ENCODE results near the gene SELENOM.

SELENOM gene

GRCh38 chr22:31096657-31097279, 10.6 kb downstream of the SELENOM start:
- no peak overlapping the region for H3K4me3 ChIP-seq (ENCODE audit: low read length)
- no peak for DNase-seq (ENCODE audit: low read depth, low spot score)

GRCh38 chr22:31095637-31096249, 11.6 kb downstream of the SELENOM start:
- no peak overlapping the region for H3K4me3 ChIP-seq (ENCODE audit: low read length)
- DNase-seq (ENCODE audit: low read depth, low spot score): no peak

- H3K4me3 ChIP-seq (ENCODE audit: low read length): no peak overlapping the region
- no peak for DNase-seq (ENCODE audit: low read depth, low spot score)
Observed at GRCh38 chr22:31094741-31095140, 12.6 kb downstream of the SELENOM start.

GRCh38 chr22:31094021-31094551, 13.3 kb downstream of the SELENOM start:
- H3K4me3 ChIP-seq (ENCODE audit: low read length): no peak overlapping the region
- DNase-seq (ENCODE audit: low read depth, low spot score): no peak

- DNase-seq (ENCODE audit: low read depth, low spot score): no peak
- no peak overlapping the region for H3K4me3 ChIP-seq (ENCODE audit: low read length)
Observed at GRCh38 chr22:31093086-31093850, 14.1 kb downstream of the SELENOM start.

- H3K4me3 ChIP-seq (ENCODE audit: low read length): no peak overlapping the region
- DNase-seq (ENCODE audit: low read depth, low spot score): no peak
Observed at GRCh38 chr22:31092161-31092560, 15.2 kb downstream of the SELENOM start.

- H3K4me3 ChIP-seq (ENCODE audit: low read length): no peak overlapping the region
- DNase-seq (ENCODE audit: low read depth, low spot score): no peak
Observed at GRCh38 chr22:31091106-31091975, 16.0 kb downstream of the SELENOM start.

GRCh38 chr22:31090217-31091085, 16.9 kb downstream of the SELENOM start:
- no peak overlapping the region for H3K4me3 ChIP-seq (ENCODE audit: low read length)

GRCh38 chr22:31089160-31090100, 17.9 kb downstream of the SELENOM start:
- peak; percentile 47 for DNase-seq (ENCODE audit: low read depth, low spot score)
- H3K4me3 ChIP-seq (ENCODE audit: low read length): no peak overlapping the region

More at GRCh38 chr22:31090217-31091085, 16.9 kb downstream of the SELENOM start:
- no peak for DNase-seq (ENCODE audit: low read depth, low spot score)

- no peak overlapping the region for H3K4me3 ChIP-seq (ENCODE audit: low read length)
- DNase-seq (ENCODE audit: low read depth, low spot score): no peak
Observed at GRCh38 chr22:31088233-31088986, 19.0 kb downstream of the SELENOM start.

GRCh38 chr22:31087744-31088215, 19.6 kb downstream of the SELENOM start:
- H3K4me3 ChIP-seq (ENCODE audit: low read length): no peak overlapping the region
- DNase-seq (ENCODE audit: low read depth, low spot score): no peak

- no peak overlapping the region for H3K4me3 ChIP-seq (ENCODE audit: low read length)
- no peak for DNase-seq (ENCODE audit: low read depth, low spot score)
Observed at GRCh38 chr22:31086703-31087330, 20.6 kb downstream of the SELENOM start.

- no peak for DNase-seq (ENCODE audit: low read depth, low spot score)
- no peak overlapping the region for H3K4me3 ChIP-seq (ENCODE audit: low read length)
Observed at GRCh38 chr22:31085928-31086327, 21.4 kb downstream of the SELENOM start.

- no peak for DNase-seq (ENCODE audit: low read depth, low spot score)
- H3K4me3 ChIP-seq (ENCODE audit: low read length): peak overlapping the region; percentile 85
Observed at GRCh38 chr22:31085493-31085824, 21.9 kb downstream of the SELENOM start.

- H3K4me3 ChIP-seq (ENCODE audit: low read length): peak overlapping the region; percentile 85
- peak; percentile 64 for DNase-seq (ENCODE audit: low read depth, low spot score)
Observed at GRCh38 chr22:31084811-31085492, 22.4 kb downstream of the SELENOM start.
